Stimulated activated naive CD4-positive, alpha-beta T cell treated with Interleukin-2 at 50 U/mL for 16 hours (primary cell): ENCODE measurements around the gene FGF1.

Source experiments
- DNase-seq: peaks from one replicate; lab custom pipeline; 2025; lab: John Stamatoyannopoulos, UW

FGF1 gene

GRCh38 chr5:142572006-142572405 lies 113.9 kb downstream of the FGF1 start:
- DNase-seq = no peak

DNA sequence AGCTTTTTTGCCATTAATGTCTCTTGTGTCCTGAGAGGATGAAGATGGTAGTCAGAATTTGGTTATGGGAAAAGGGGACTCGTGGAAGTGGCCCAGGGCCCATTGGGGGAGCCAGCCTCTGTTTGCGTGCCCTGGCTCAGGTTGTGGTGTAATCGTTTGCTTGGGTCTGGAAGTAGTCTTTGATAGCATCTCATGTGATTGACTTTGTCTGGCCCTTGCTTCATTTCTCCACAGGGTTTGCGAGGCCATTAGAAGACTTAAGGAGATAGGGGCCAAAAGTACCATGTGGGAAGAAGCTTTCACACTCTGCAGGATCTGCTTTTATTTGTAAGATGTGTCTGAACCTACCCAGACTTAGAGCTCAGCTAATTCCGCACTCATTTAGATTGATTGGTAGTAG lies 114.5 kb downstream of the FGF1 start:
- DNase-seq = no peak

GRCh38 chr5:142569905-142570304 lies 116.0 kb downstream of the FGF1 start:
- DNase-seq = no peak

- no peak for DNase-seq
Observed at GRCh38 chr5:142568996-142569335, 116.9 kb downstream of the FGF1 start.

DNA sequence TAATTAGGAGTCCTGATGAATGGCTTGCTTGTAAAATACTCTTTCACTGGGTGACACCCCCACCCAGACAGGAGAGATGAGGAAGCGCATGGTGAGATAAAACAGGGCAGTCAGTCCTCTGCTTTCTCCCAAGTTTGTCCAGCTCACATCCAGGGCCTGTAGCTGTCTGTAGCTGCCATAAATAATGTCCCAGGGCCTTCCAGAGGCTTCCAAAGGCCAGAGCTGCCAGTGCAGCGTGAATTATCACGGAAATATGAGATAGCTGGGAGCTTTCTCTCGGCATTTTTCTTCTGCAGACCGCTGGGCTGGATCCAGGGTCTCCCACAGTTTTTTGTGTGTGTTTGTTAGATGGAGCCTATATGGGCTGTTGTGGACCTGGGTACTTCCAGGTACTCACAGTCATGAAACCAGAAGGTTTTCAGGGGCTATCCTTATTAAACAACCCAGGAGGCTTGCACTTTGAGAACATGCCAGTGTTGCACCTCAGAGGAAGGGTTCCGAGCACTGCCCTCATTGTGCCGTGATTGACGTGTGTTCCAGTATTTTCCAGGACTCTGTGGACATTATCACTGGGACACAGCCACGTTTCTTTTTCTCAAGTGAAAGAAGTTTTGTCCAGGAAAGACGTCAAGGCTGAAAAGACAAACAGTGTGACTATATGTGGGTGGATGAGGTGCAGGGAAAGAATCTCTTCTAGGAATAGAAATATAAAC lies 117.5 kb downstream of the FGF1 start:
- no peak for DNase-seq

- DNase-seq = no peak
Observed at GRCh38 chr5:142561486-142562097, 124.3 kb downstream of the FGF1 start.

GRCh38 chr5:142561029-142561428 lies 124.9 kb downstream of the FGF1 start:
- no peak for DNase-seq

DNA sequence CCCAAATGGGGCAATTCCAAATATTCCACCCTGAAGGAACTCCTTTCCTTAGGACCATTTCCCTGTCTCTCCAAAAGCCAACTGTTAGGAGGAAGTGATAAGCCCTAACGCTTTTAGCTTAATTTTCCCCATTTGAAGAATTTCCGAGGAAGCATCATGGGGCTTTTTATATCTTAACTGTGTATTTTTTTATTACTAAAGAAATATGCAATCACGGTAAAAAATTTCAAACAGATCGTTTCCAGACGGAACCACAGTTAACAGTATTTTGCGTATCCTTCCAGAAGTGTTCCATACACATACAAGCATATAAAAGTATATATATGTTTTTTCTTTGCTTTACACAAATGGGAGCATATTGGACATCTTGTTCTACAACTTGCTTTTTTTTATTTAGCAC lies 133.8 kb downstream of the FGF1 start:
- no peak for DNase-seq

DNA sequence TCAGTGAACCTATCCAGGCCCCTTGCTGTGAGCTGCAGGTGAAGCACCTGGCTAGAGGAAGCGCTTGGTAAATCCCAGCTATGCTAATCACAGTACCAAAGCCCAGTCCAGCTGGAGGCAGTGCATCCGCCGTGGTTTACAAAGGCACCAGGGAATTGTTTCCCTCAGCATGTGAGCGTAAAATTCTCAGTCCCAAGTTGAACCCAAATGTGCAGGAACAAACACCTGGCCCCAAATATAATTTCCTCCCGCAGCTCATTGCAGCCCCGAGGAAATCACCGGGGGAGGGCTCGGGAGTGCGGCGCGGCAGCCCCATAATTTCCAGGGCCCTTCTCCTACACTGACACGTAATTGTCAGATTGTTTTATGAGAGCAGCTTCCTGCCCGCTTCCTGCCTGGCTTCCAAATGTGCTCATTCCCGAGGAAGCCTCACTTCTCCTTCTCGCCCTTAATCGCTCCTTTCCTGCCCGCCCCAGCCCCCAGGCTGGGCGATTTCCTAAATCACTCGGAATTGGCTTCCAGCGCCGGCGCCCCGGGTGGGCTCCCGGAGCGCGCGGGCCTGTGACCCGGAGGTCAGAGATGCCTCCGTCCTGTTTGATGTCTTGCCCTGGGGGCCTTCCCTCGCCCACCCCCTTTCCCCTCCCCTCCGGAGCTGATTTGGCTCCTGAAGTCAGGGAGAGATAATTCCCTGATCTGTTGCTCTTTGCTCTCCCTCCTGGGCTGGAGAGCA lies 134.4 kb downstream of the FGF1 start:
- no peak for DNase-seq

GRCh38 chr5:142550471-142550870 lies 135.4 kb downstream of the FGF1 start:
- no peak for DNase-seq

GRCh38 chr5:142549834-142550233 lies 136.1 kb downstream of the FGF1 start:
- DNase-seq = no peak

- DNase-seq = peak; percentile 9
Observed at GRCh38 chr5:142548739-142549275, 137.1 kb downstream of the FGF1 start.

DNA sequence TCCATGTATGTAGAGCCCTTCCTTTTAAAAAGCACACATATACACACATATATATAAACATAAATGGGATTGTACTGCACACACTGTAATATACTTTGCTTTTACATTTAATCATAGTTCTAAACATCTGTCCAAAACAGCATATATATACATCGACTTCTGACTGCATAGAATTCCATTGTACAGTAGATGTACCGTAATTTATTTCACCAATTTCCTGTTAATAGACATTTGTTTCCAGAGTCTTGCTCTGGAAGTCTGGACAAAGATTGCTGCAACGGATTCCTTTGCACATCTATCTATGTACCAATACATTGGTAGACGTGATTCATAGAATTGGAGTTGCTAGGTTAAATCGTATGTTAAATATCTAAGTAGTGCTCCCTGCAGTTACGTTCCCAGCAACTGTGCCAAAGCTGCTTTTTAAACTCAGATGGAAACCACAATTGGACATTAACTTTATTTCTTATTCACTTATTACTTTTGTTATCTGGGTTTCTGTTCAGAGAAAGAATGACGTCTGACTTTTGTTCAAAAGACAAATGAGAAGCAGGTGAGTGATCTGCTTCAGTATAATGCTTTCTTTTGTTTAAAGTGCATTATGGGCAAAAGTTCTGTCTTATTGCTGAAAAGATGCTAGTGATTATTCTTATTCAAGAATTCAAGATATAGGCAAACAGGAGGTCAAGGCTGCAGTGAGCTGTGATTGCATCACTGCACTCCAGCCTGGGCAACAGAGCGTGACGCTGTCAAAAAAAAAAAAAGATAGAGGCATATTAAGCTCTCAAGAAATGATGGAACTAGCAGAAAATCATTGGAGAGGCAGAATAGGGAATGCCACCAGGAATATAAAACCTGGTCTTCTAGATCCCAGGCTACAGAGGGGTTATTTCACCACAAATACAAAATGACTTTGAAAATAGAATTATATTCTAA lies 138.2 kb downstream of the FGF1 start:
- DNase-seq = no peak

GRCh38 chr5:142545650-142546322 lies 140.1 kb downstream of the FGF1 start:
- no peak for DNase-seq

- no peak for DNase-seq
Observed at GRCh38 chr5:142544946-142545649, 140.8 kb downstream of the FGF1 start.

DNA sequence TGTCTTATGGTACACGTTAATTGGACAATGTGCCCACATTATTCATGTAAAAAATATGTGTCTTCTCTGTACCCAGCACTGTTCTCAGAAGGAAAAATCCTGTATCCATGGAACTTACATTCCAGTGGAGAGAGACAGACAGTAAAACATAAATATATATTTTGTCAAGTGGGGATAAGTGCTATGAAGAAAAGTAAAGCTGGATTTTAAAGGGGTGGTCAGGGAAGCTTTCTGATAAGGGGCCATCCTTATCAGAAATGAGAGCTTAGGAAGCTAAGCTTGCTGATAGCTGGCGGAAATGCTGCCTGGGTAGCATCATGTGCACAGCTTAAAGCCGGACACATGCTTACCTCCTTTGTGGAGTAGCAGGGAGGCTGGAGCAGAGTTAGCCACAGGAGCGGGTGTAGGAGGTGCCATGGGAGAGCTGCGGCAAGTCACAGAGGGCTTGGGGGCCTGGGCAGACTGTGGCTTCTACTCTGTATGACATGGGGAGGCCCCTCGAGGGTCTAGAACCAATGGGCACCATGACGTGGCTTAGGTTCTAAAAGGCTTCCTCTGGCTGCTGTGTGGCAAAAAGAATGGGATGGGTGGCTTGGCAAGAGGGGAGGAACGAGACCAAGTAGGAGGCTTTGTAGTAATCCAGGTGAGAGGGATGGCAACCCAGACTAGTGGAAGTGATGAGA lies 141.7 kb downstream of the FGF1 start:
- DNase-seq = no peak

GRCh38 chr5:142542906-142543305 lies 143.0 kb downstream of the FGF1 start:
- no peak for DNase-seq
